HFF-Myc (cell line): ENCODE measurements around the gene CAMSAP2.

Experiments
- DNase-seq: peaks from one replicate; pipeline ENCODE4 v3.0.0-alpha.2; 2011; ENCODE audit warnings: low read depth; ENCODE audit errors: extremely low read depth
- H3K4me3 ChIP-seq: replicated peaks from 2 replicates; pipeline ENCODE4 v1.5.1; 2011; ENCODE audit warnings: low read depth, mild to moderate bottlenecking, control low read depth, low read length
- CTCF ChIP-seq: IDR thresholded peaks from 2 replicates; pipeline ENCODE4 v1.5.1; 2012; ENCODE audit warnings: mild to moderate bottlenecking, low read depth, low read length, control low read depth; ENCODE audit errors: missing control alignments

CAMSAP2 gene

GRCh38 chr1:200908191-200908868 lies 169.6 kb downstream of the CAMSAP2 start:
- H3K4me3 ChIP-seq: no peak overlapping the region
- DNase-seq: no peak
- TF ChIP-seq CTCF: no peak

GRCh38 chr1:200909071-200909470 lies 170.4 kb downstream of the CAMSAP2 start:
- no peak for DNase-seq
- TF ChIP-seq CTCF: no peak
- H3K4me3 ChIP-seq: no peak overlapping the region

- TF ChIP-seq CTCF: no peak
- no peak overlapping the region for H3K4me3 ChIP-seq
- no peak for DNase-seq
Measured at GRCh38 chr1:200909757-200910239, 171.1 kb downstream of the CAMSAP2 start.
